ENCODE measurements around the gene VPS26C. TPM values are rescaled to one million over a fixed set of nuclear protein-coding genes. Genes with fewer than 3 reads are reported as not detected.

The VPS26C gene
- total and polyA plus RNA-seq, 4 donors: 32.4 to 61.6 (median 42.2) TPM

DNA sequence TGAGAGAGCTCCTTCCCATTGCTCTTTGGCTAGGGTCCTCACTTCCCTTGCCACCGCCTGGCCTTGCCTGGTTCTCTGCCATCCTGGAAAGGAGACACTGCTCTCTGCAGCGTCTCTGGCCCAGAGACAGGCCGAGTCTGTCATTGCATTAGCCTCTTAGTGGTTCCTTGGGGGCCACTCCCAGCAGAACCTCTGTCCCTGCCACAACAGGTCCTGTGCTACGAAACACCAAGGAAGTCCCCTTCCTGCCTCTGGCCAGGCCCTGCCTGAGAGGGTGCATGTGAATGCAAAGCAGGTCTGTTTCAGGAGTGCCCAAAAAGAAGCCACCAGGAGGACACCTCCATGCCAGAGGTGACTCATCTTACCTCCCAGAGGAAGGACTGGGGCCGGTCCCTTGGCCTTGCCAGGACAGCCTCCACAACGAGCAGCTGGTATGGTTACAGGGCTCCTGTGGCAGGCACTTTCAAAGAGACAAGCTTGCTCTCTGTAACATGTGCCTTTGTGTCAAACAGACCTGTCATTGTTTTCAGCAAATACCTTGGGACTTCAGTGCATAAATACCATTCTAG is 59.6 kb downstream of the VPS26C start:
- peak; percentile 50 to 77 for DNase-seq
- Histone ChIP-seq H3K9me3 (ENCODE audit: control insufficient read depth, low read length) (no peaks in the 10 kb centered on the region), H3K4me3 (ENCODE audit: low read length in 2 of 2) (no peak overlapping the region), H3K4me1 (ENCODE audit: control insufficient read depth in 1 of 2, insufficient read depth in 2 of 2, low read length in 2 of 2) (peaks cover 6 to 9% of the 10 kb centered on the region in 2 donors), H3K36me3 (ENCODE audit: control insufficient read depth in 1 of 2, insufficient read depth in 2 of 2, low read length in 1 of 2) (no peaks in the 10 kb centered on the region), H3K27ac (ENCODE audit: low read depth in 1 of 2, low read length in 2 of 2) (peak overlapping the region; percentile 72 to 94), H3K27me3 (ENCODE audit: control insufficient read depth in 1 of 2, insufficient read depth in 2 of 2, low read length in 1 of 2) (no peaks in the 10 kb centered on the region)
- 3 to 4% methylated on average over 6 of the region's 6 CpGs for WGBS, 2 donors
- ATAC-seq (ENCODE audit: low FRiP score): peak; percentile 61
- intact Hi-C loops (cut with DNase I): no loop called here

GRCh38 chr21:37206496-37206895 is 60.6 kb downstream of the VPS26C start:
- ATAC-seq (ENCODE audit: low FRiP score): no peak
- no peaks in the 10 kb centered on the region for H3K9me3 ChIP-seq (ENCODE audit: control insufficient read depth, low read length)
- intact Hi-C loops (cut with DNase I): no loop called here
- 93 to 94% methylated on average over 7 of the region's 7 CpGs for WGBS, 2 donors
- DNase-seq: no peak
- peaks cover 0 to 1% of the 10 kb centered on the region in 2 donors for H3K36me3 ChIP-seq (ENCODE audit: control insufficient read depth in 1 of 2, insufficient read depth in 2 of 2, low read length in 1 of 2)
- no peak overlapping the region for H3K4me3 ChIP-seq (ENCODE audit: low read length in 2 of 2)
- H3K27ac ChIP-seq (ENCODE audit: low read depth in 1 of 2, low read length in 2 of 2): peak overlapping the region; percentile 49 to 72
- no peaks in the 10 kb centered on the region for H3K27me3 ChIP-seq (ENCODE audit: control insufficient read depth in 1 of 2, insufficient read depth in 2 of 2, low read length in 1 of 2)
- peaks cover 6 to 9% of the 10 kb centered on the region in 2 donors for H3K4me1 ChIP-seq (ENCODE audit: control insufficient read depth in 1 of 2, insufficient read depth in 2 of 2, low read length in 2 of 2)

DNA sequence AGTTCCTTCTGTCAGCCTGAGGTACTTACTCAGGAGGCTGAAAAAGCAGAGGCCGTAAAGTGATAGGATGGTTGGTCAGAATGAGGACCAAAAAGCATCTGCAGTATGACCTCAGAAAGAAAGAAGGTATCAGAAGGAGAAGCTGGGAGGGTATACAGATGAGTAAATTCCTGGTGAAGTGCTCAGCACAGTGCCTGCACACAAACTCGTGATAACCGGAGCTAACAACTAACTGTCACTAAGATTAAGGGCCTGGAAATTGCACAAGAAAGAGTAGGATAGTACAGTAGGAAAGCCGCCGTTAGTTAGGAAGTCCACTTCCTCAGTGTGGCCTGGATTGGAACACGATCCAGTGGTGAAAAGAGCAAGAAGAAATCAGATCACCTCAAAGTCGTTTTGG is 62.6 kb downstream of the VPS26C start:
- intact Hi-C loops (cut with DNase I): no loop called here
- Histone ChIP-seq H3K27me3 (ENCODE audit: control insufficient read depth in 1 of 2, insufficient read depth in 2 of 2, low read length in 1 of 2) (no peaks in the 10 kb centered on the region), H3K36me3 (ENCODE audit: control insufficient read depth in 1 of 2, insufficient read depth in 2 of 2, low read length in 1 of 2) (peaks cover 1 to 2% of the 10 kb centered on the region in 2 donors), H3K4me1 (ENCODE audit: control insufficient read depth in 1 of 2, insufficient read depth in 2 of 2, low read length in 2 of 2) (peaks cover 6 to 9% of the 10 kb centered on the region in 2 donors), H3K4me3 (ENCODE audit: low read length in 2 of 2) (no peak overlapping the region), H3K27ac (ENCODE audit: low read depth in 1 of 2, low read length in 2 of 2) (no peak overlapping the region), H3K9me3 (ENCODE audit: control insufficient read depth, low read length) (no peaks in the 10 kb centered on the region)
- ATAC-seq (ENCODE audit: low FRiP score) (no peak), DNase-seq (no peak)
- WGBS, 2 donors: 87 to 96% methylated on average over 7 of the region's 7 CpGs

DNA sequence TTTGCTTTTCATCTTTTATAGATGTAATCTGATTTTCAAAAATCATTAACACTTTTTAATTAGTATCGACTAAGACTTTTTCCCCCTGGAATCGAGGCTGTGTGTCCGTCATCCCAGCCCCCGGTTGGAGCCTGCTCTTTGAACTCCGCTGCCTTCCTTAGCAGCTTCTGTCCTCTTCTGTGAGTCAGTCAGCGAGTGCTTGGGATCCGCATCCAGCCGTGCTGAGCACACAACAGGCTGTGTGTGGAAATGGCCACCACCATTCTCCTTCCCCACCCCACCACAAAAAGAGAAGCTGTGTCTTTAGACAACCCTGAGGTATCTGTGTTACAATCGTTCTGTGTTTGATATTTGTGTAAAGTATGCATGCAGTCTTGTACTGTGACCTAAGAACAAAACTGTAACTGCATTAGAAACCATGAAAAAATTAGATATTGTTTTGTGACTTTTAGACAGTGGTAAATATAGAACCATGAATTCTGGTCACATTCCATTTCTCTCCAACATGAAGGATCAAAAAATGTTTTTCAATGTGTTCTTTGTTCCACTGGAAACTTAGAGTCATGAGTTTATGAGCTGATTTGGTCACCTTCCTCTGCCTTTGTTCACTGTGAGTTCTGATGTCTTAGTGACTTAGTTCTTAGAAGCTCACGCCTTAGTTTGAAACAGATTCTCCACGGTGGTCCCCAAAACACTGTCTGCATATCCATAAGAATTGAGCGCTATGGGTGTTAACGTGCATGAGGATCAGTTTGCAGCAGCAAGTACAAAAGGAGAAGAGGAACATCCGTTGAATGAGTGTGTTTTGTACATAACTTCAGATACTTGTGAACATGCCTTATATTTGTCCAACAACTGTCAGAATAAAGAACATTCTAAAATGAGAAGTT is 64.7 kb downstream of the VPS26C start:
- DNase-seq (no peak), ATAC-seq (ENCODE audit: low FRiP score) (no peak)
- peaks cover 3 to 4% of the 10 kb centered on the region in 2 donors for H3K4me1 ChIP-seq (ENCODE audit: control insufficient read depth in 1 of 2, insufficient read depth in 2 of 2, low read length in 2 of 2)
- intact Hi-C loops (cut with DNase I): no loop called here
- WGBS, 2 donors: 87 to 88% methylated on average over 14 of the region's 14 CpGs
- peaks cover 1 to 2% of the 10 kb centered on the region in 2 donors for H3K36me3 ChIP-seq (ENCODE audit: control insufficient read depth in 1 of 2, insufficient read depth in 2 of 2, low read length in 1 of 2)
- H3K27ac ChIP-seq (ENCODE audit: low read depth in 1 of 2, low read length in 2 of 2): no peak overlapping the region
- H3K27me3 ChIP-seq (ENCODE audit: control insufficient read depth in 1 of 2, insufficient read depth in 2 of 2, low read length in 1 of 2): no peaks in the 10 kb centered on the region
- no peak overlapping the region for H3K4me3 ChIP-seq (ENCODE audit: low read length in 2 of 2)
- no peaks in the 10 kb centered on the region for H3K9me3 ChIP-seq (ENCODE audit: control insufficient read depth, low read length)

DNA sequence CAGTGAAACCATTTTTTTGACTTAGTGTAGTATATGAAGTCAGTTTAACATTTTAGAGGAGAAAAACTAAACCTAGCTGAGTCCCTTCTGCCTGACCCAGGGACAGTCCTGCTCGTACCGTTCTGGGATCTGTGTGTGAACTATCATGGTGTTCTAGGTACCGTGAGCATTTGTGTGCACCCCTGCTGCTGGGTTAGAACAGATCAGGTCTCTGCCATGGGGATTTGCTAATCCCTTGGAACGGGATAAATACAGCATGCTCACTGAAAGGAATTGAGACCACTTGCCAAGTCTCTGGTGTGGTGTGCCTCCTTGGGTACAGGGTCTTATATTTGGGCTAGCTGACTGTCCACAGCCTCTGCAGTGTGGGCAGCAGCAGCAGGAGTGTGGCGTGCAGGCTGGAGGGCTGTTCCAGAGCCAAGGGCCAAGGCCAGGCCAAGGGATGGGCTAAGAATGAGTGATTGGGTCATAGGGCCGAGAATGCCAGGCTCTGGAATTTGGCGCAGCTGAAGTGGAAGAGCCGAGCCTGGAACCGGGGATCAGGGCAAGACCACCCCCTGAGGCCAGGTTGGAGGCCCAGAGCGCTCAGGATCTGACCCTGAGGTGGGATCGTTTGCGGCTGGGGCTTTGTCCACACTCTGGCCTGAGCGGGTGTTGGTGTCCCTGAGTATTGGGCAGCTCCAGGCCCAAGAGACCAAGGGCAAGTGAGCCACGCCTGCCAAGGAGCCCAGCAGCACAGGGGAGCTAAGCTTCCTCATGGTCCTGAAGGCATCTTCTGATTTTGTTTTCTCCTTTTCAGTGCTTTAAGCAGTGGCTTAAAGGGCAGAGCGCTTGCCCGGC is 66.3 kb downstream of the VPS26C start:
- Histone ChIP-seq H3K4me1 (ENCODE audit: control insufficient read depth in 1 of 2, insufficient read depth in 2 of 2, low read length in 2 of 2) (no peaks in the 10 kb centered on the region), H3K9me3 (ENCODE audit: control insufficient read depth, low read length) (no peaks in the 10 kb centered on the region), H3K4me3 (ENCODE audit: low read length in 2 of 2) (no peak overlapping the region), H3K27ac (ENCODE audit: low read depth in 1 of 2, low read length in 2 of 2) (no peak overlapping the region), H3K27me3 (ENCODE audit: control insufficient read depth in 1 of 2, insufficient read depth in 2 of 2, low read length in 1 of 2) (no peaks in the 10 kb centered on the region), H3K36me3 (ENCODE audit: control insufficient read depth in 1 of 2, insufficient read depth in 2 of 2, low read length in 1 of 2) (peaks cover 1 to 2% of the 10 kb centered on the region in 2 donors)
- no peak for DNase-seq
- intact Hi-C loops (cut with DNase I): no loop called here
- WGBS, 2 donors: 89 to 91% methylated on average over 16 of the region's 16 CpGs
- no peak for ATAC-seq (ENCODE audit: low FRiP score)

- 84 to 90% methylated on average over 11 of the region's 11 CpGs for WGBS, 2 donors
Measured at GRCh38 chr21:37199057-37199924, 67.8 kb downstream of the VPS26C start.

DNA sequence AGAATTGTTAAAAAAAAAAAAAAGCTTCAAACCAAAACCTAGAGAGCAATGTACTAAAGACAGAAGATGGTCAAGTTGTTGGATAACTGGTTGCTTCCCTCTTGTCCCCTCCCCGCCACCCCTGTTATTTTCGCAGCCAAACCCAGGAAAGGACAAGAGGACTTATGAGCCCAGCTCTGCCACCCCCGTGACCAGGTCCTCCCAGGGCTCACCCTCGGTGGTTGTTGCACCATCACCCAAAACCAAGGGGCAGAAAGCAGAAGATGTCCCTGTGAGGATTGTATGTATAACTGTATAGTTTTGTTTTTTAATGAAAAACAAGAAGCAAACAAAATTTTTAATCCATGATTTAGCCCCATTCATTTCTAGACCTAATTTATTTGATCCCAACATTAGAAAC is 69.4 kb downstream of the VPS26C start:
- WGBS, 2 donors: 92 to 93% methylated on average over 4 of the region's 4 CpGs
- H3K4me1 ChIP-seq (ENCODE audit: control insufficient read depth in 1 of 2, insufficient read depth in 2 of 2, low read length in 2 of 2): no peaks in the 10 kb centered on the region
- H3K27me3 ChIP-seq (ENCODE audit: control insufficient read depth in 1 of 2, insufficient read depth in 2 of 2, low read length in 1 of 2): no peaks in the 10 kb centered on the region
- DNase-seq: no peak
- H3K27ac ChIP-seq (ENCODE audit: low read depth in 1 of 2, low read length in 2 of 2): no peak overlapping the region
- intact Hi-C loops (cut with DNase I): no loop called here
- peaks cover 2 to 7% of the 10 kb centered on the region in 2 donors for H3K36me3 ChIP-seq (ENCODE audit: control insufficient read depth in 1 of 2, insufficient read depth in 2 of 2, low read length in 1 of 2)
- ATAC-seq (ENCODE audit: low FRiP score): no peak
- no peak overlapping the region for H3K4me3 ChIP-seq (ENCODE audit: low read length in 2 of 2)
- H3K9me3 ChIP-seq (ENCODE audit: control insufficient read depth, low read length): no peaks in the 10 kb centered on the region

More at GRCh38 chr21:37199057-37199924, 67.8 kb downstream of the VPS26C start:
- peaks cover 2 to 7% of the 10 kb centered on the region in 2 donors for H3K36me3 ChIP-seq (ENCODE audit: control insufficient read depth in 1 of 2, insufficient read depth in 2 of 2, low read length in 1 of 2)
- H3K4me3 ChIP-seq (ENCODE audit: low read length in 2 of 2): no peak overlapping the region
- DNase-seq (no peak), ATAC-seq (ENCODE audit: low FRiP score) (no peak)
- H3K4me1 ChIP-seq (ENCODE audit: control insufficient read depth in 1 of 2, insufficient read depth in 2 of 2, low read length in 2 of 2): no peaks in the 10 kb centered on the region
- H3K9me3 ChIP-seq (ENCODE audit: control insufficient read depth, low read length): no peaks in the 10 kb centered on the region
- no peaks in the 10 kb centered on the region for H3K27me3 ChIP-seq (ENCODE audit: control insufficient read depth in 1 of 2, insufficient read depth in 2 of 2, low read length in 1 of 2)
- intact Hi-C loops (cut with DNase I): no loop called here
- H3K27ac ChIP-seq (ENCODE audit: low read depth in 1 of 2, low read length in 2 of 2): no peak overlapping the region

GRCh38 chr21:37196847-37197246 is 70.3 kb downstream of the VPS26C start:
- H3K27me3 ChIP-seq (ENCODE audit: control insufficient read depth in 1 of 2, insufficient read depth in 2 of 2, low read length in 1 of 2): no peaks in the 10 kb centered on the region
- ATAC-seq (ENCODE audit: low FRiP score) (no peak), DNase-seq (no peak)
- 92 to 93% methylated on average over 8 of the region's 8 CpGs for WGBS, 2 donors
- intact Hi-C loops (cut with DNase I): no loop called here
- no peaks in the 10 kb centered on the region for H3K9me3 ChIP-seq (ENCODE audit: control insufficient read depth, low read length)
- H3K27ac ChIP-seq (ENCODE audit: low read depth in 1 of 2, low read length in 2 of 2): no peak overlapping the region
- H3K4me1 ChIP-seq (ENCODE audit: control insufficient read depth in 1 of 2, insufficient read depth in 2 of 2, low read length in 2 of 2): no peaks in the 10 kb centered on the region
- H3K4me3 ChIP-seq (ENCODE audit: low read length in 2 of 2): no peak overlapping the region
- peaks cover 2 to 6% of the 10 kb centered on the region in 2 donors for H3K36me3 ChIP-seq (ENCODE audit: control insufficient read depth in 1 of 2, insufficient read depth in 2 of 2, low read length in 1 of 2)
